ENCODE measurements around the gene TRAF2. TPM values are rescaled to one million over a fixed set of nuclear protein-coding genes. Genes with fewer than 3 reads are reported as not detected.

TRAF2 gene
- total RNA-seq, 1 experiment from 2014 or later, result 18.5 TPM

- no peak for DNase-seq (ENCODE audit: low read depth)
Observed at GRCh38 chr9:136913701-136914438, 27.6 kb downstream of the TRAF2 start.

DNA sequence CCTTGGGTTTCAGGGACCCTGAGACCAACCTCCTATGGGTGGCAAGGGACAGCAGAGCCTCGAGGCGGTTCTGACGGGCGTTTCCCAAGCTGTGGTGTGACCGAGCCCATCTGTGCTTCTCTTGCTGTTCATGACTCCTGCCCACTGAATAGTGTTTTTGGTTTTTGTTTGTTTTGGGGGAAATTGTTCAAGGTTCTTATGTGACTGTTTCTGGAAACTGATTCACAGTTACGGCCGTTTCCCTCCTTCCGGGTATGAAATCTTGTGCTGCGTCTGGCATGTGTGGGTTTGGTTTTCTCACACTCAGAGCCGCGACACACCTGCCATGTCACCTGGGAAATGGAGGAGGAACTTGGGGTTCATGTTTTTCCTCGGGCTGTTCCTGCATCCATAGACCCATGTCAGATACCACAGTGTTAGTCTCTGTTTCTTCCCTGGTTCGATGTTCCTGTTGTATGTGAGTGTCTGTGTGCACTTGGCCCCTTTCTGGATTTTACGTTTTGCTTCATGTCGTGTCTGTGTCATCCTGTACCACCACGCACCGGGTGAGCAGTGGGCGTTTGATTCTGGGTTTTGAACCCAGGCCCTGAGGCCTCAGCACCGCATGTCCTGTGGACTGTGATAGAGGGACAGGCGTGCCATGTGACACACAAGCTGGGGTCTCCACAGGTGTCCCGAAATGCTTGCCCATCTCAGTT is 29.5 kb downstream of the TRAF2 start:
- no peak for DNase-seq (ENCODE audit: low read depth)

- no peak for DNase-seq (ENCODE audit: low read depth)
Observed at GRCh38 chr9:136916330-136917184, 30.2 kb downstream of the TRAF2 start.

DNA sequence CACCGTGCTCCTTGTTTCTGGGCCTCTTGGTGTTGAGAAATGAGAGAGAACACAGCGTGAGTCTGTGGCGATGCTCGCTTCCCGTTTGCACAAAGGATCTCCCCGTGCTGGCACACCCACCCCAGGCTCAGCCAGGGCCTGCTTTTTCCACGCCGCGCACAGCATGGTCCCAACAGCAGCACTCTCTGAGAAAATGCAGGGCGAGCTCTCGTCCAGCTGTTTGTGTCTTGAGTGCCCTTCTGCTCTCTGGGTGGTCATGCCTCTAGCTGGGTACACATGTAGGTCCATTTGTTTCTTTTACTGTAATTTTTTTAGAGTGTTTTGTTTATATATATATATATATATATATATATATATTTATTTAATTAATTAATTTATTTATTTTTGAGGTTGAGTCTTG is 31.6 kb downstream of the TRAF2 start:
- DNase-seq (ENCODE audit: low read depth), result no peak

DNA sequence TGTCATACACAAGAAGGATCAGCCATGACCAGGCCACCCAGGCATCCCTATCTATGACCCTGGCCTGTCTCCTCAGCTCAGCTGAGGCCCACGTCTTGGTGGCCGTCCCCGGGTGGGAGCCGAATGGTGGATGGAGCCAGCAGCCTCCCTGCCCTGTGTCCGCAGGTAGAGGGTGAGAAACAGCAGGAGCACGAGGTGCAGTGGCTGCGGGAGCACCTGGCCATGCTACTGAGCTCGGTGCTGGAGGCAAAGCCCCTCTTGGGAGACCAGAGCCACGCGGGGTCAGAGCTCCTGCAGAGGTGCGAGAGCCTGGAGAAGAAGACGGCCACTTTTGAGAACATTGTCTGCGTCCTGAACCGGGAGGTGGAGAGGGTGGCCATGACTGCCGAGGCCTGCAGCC is 33.8 kb downstream of the TRAF2 start:
- DNase-seq (ENCODE audit: low read depth), result no peak

- no peak for DNase-seq (ENCODE audit: low read depth)
Observed at GRCh38 chr9:136920734-136921231, 34.5 kb downstream of the TRAF2 start.

DNA sequence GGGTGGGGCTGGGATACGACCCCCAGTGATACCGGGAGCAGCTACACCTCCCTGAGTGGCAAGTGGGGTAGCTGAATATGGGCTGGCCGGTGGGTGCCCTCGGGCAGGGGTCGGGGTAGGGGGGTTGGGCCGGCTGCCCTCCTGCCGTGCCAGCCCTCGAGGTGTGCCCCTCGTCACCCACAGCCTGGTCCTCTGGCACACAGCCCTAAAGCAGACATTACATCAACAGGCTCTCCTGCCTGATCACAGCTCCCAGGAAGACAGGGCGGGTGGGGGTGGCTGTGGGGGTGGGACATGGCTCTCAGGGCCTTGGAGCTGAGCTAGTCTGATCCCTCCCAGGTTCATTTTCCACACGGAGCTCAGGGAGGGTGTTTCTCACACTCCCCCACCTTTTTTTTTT is 35.0 kb downstream of the TRAF2 start:
- no peak for DNase-seq (ENCODE audit: low read depth)

- no peak for DNase-seq (ENCODE audit: low read depth)
Observed at GRCh38 chr9:136921718-136922117, 35.4 kb downstream of the TRAF2 start.

DNA sequence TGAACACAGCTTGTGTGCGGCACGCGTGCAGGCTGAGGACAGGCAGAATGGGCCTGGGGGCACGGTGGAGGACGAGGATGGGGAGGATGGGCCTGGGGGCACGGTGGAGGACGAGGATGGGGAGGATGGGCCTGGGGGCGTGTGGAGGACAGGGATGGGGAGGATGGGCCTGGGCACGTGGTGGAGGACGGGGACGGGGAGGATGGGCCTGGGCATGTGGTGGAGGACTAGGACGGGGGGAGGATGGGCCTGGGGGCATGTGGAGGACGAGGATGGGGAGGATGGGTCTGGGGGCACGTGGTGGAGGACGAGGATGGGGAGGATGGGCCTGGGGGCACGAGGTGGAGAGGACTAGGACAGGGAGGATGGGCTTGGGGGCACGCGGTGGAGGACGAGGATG is 36.2 kb downstream of the TRAF2 start:
- no peak for DNase-seq (ENCODE audit: low read depth)

GRCh38 chr9:136923881-136924280 is 37.6 kb downstream of the TRAF2 start:
- DNase-seq (ENCODE audit: low read depth), result no peak

GRCh38 chr9:136925414-136926153 is 39.3 kb downstream of the TRAF2 start:
- DNase-seq (ENCODE audit: low read depth), result no peak

- DNase-seq (ENCODE audit: low read depth), result no peak
Observed at GRCh38 chr9:136926154-136926704, 39.9 kb downstream of the TRAF2 start.

GRCh38 chr9:136926749-136927148 is 40.4 kb downstream of the TRAF2 start:
- DNase-seq (ENCODE audit: low read depth), result no peak

- peak; percentile 29 for DNase-seq (ENCODE audit: low read depth)
Observed at GRCh38 chr9:136927343-136928271, 41.3 kb downstream of the TRAF2 start.

- DNase-seq (ENCODE audit: low read depth), result no peak
Observed at GRCh38 chr9:136928591-136928990, 42.3 kb downstream of the TRAF2 start.

DNA sequence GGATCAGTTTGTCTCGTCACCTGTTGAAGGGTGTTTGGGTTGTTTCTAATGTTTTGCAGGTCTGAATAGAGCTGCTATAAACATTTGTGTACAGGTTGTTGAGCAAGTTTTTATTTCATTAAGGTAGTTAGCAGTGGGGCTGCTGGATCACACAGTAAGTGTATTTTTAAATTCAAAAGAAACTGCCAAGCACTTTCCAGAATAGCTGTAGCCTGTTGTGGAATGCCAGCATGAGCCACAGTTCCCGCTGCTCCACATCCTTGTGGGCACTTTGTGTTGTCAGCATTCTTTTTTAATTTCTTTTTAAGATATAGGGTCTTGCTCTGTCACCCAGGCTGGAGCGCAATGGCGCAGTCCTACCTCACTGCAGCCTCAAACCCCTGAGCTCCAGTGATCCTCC is 43.7 kb downstream of the TRAF2 start:
- no peak for DNase-seq (ENCODE audit: low read depth)

- no peak for DNase-seq (ENCODE audit: low read depth)
Observed at GRCh38 chr9:136931611-136932130, 45.4 kb downstream of the TRAF2 start.

DNA sequence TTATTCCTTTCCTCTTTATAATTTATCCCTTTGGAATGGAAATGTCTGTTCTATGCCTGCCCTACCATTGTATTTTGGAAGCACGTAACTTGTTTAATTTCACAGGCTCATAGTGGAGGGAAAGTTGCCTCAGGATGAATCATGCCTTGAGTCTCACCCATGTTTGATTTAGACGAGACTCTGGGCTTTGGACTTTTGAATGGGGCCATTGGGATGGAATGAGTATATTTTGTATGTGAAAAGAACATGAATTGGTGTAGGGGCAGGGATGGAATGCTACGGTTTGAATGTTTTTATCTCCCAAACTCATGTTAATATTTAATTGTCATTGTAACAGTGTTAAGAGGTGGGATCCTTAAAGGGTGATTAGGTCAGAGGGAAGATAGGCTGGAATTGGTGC is 48.0 kb downstream of the TRAF2 start:
- no peak for DNase-seq (ENCODE audit: low read depth)

DNA sequence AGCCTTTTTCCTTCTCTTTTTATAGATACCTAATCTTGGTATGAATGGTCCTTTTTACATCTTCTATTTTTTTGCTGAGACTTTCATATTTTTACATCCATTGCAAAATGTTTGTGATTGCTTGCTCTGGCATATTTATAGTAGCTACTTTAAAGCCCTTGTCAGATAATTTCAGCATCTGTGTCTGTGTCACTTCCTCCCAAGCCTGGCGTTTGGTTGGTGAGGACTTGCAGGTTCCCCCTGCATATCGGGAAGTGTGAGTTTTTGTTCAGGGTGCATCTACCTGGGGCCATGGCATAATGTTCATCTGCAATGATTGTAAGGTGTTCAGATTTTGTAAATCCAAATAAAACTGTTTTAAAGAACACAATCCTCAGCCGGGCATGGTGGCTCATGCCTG is 49.3 kb downstream of the TRAF2 start:
- DNase-seq (ENCODE audit: low read depth), result no peak
